Lower leg skin (tissue), 4 donors: ENCODE measurements around the gene MRPL47. TPM values are rescaled to one million over a fixed set of nuclear protein-coding genes. Genes with fewer than 3 reads are reported as not detected.

Experiments used
- DNase-seq, 2 donors: peaks; one replicate each; pipeline ENCODE4 v3.0.0-alpha.2; 2019; ENCODE audit warnings: low spot score in 2 of 2
- H3K4me3 ChIP-seq: fragments of 200-600 bp; sonication (generic); 2 replicates; pipeline ENCODE4 v1.5.1; 2017; ENCODE audit warnings: mild to moderate bottlenecking, low read depth; ENCODE audit not compliant: poor library complexity, severe bottlenecking
- POLR2A ChIP-seq, 2 donors: fragments of 450-650 bp; IDR thresholded peaks; one replicate each; pipeline ENCODE4 v1.6.1; 2016 to 2017; ENCODE audit warnings: antibody characterized with exemption in 2 of 2, mild to moderate bottlenecking in 1 of 2, moderate library complexity in 1 of 2
- WGBS, 2 donors: methylation state at CpG; one replicate each; pipeline ENCODE4 v1.1.5; 2018; 5-methylcytosine and 5-hydroxymethylcytosine counted together
- intact Hi-C: fragments of 100-400 bp; cut with DNase I; formaldehyde crosslinking; loops from one replicate; pipeline ENCODE4 v1.15.0; 2023; ENCODE audit warnings: low total_unique reads
- total RNA-seq, 4 donors: library from RNA; depleted of rRNA; stranded (reverse); fragments of >200 nt; gene quantifications; one replicate each; pipeline ENCODE4 v1.1.0, GENCODE V29; 2016
- TF ChIP-seq, protein P1 (sequence below), 3 donors: fragments of 450-650 bp; IDR thresholded peaks; one replicate each; pipeline ENCODE4 v1.5.1; 2016; ENCODE audit warnings: antibody characterized with exemption in 3 of 3, mild to moderate bottlenecking in 3 of 3, moderate library complexity in 2 of 3

Gene MRPL47
- total RNA-seq, 4 donors from 2014 or later = 10.5 to 19.7 (median 15.7) TPM

DNA sequence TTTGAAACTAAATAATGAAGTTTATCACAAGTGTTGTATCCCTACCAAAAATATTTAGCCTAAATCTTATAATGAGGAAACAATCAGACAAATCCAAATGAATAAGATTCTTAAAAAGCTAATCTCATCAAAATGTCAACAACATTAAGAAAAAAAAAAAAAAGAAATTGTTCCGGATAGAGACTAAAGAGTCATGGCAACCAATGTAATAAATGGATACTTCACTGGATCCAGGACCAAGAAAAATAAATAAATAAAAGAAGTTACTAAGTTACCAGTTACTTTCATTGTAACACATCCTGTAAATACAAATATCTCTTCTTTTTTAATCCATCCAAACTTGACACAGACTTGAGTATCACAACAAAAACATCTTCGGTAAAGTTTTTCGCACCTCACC lies 607 bp downstream of the MRPL47 start:
- no peak for TF ChIP-seq POLR2A (IDR thresholded peaks at IDR 0.05)
- TF ChIP-seq, protein P1, sequence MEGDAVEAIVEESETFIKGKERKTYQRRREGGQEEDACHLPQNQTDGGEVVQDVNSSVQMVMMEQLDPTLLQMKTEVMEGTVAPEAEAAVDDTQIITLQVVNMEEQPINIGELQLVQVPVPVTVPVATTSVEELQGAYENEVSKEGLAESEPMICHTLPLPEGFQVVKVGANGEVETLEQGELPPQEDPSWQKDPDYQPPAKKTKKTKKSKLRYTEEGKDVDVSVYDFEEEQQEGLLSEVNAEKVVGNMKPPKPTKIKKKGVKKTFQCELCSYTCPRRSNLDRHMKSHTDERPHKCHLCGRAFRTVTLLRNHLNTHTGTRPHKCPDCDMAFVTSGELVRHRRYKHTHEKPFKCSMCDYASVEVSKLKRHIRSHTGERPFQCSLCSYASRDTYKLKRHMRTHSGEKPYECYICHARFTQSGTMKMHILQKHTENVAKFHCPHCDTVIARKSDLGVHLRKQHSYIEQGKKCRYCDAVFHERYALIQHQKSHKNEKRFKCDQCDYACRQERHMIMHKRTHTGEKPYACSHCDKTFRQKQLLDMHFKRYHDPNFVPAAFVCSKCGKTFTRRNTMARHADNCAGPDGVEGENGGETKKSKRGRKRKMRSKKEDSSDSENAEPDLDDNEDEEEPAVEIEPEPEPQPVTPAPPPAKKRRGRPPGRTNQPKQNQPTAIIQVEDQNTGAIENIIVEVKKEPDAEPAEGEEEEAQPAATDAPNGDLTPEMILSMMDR (IDR thresholded peaks at IDR 0.05) = no peak
- no peak for DNase-seq
- intact Hi-C loops = no loop called here
- 1% methylated on average over 3 of the region's 3 CpGs for WGBS, 2 donors
- H3K4me3 ChIP-seq = peak overlapping the region; percentile 92

DNA sequence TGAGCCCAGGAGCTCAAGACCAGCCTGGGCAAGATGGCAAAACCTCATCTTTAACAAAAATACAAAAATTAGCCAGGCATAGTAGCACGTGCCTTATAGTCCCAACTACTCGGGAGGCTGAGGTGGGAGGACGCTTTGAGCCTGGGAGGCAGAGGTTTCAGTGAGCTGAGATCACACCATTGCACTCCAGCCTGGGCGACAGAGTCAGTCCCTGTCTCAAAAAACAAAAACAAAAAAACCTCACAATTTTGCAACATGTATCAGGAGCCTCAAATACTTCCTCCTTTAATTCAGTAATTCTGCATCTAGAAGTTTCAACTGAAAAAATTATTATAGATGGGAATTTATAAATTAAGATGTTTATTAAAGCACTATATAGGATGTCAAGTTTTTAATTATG lies 1.1 kb downstream of the MRPL47 start:
- TF ChIP-seq, protein P1 (IDR thresholded peaks at IDR 0.05) = no peak
- no peak for TF ChIP-seq POLR2A (IDR thresholded peaks at IDR 0.05)
- 74 to 78% methylated on average over 4 of the region's 4 CpGs for WGBS, 2 donors
- no peak for DNase-seq
- intact Hi-C loops = no loop called here
- no peak overlapping the region for H3K4me3 ChIP-seq

DNA sequence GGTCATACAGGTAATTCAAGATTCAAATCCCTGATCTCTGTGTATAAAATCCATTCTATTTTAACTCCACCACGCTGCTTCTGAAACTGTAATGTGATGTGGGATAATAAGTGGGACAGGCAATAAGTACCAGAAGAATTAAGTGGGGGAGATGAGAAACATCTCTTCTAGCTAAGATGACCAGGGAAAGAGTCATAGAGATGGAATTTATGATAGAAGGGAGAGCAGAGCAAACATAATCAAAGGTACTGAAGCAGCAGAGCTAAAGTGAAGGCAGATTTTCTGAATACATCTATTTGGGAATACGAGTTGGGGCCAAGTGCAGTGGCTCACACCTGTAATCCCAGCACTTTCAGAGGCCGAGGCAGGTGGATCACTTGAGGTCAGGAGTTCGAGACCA lies 4.9 kb downstream of the MRPL47 start:
- intact Hi-C loops = no loop called here
- WGBS, 2 donors = 90 to 93% methylated on average over 4 of the region's 4 CpGs
- no peak overlapping the region for H3K4me3 ChIP-seq
- TF ChIP-seq POLR2A (IDR thresholded peaks at IDR 0.05) = no peak
- TF ChIP-seq, protein P1 (IDR thresholded peaks at IDR 0.05) = no peak
- DNase-seq = no peak

DNA sequence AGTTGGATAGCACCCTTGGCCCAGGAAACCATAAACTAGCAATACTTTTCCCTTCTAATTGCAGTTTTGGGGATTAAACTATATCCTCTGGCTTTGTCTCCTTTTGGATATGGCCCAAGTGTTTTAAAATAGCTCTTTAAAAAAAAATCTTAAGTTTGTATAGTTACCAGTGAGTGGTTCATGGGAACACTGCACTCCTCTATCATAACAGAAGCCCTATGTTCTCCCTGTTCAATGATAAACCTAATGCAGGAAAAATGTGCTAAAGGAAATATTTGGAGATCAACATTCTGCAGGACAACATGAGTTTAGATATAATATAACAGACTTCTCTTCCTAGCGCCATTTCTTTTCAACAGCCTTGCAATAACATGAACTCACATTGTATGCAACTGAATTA lies 13.1 kb downstream of the MRPL47 start:
- DNase-seq = no peak
- TF ChIP-seq, protein P1 (IDR thresholded peaks at IDR 0.05) = no peak
- no peak for TF ChIP-seq POLR2A (IDR thresholded peaks at IDR 0.05)
- H3K4me3 ChIP-seq = no peak overlapping the region
- intact Hi-C loops = no loop called here
- WGBS, 2 donors = 90 to 95% methylated on average over 1 of the region's 1 CpG

DNA sequence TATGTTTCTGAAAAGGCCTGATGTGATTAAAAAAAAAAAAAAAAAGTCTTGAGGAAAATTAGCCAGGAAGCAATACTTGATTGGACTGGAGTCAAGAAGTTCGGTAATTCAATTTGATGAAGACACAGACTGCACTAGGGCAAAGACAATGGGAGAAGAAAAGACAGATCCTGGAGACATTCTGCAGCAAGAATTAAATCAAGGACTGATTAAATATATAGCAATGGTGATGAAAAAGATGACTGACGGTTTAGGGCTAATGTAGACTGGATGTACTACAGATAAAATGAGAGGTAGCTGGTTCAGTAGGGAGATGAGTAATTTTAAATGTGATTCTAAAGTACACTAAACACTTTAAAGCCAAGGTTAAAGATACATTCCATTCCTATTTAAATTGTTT lies 13.8 kb downstream of the MRPL47 start:
- TF ChIP-seq, protein P1 (IDR thresholded peaks at IDR 0.05) = no peak
- no peak for TF ChIP-seq POLR2A (IDR thresholded peaks at IDR 0.05)
- intact Hi-C loops = no loop called here
- no peak overlapping the region for H3K4me3 ChIP-seq
- 71 to 74% methylated on average over 2 of the region's 2 CpGs for WGBS, 2 donors
- DNase-seq = no peak

DNA sequence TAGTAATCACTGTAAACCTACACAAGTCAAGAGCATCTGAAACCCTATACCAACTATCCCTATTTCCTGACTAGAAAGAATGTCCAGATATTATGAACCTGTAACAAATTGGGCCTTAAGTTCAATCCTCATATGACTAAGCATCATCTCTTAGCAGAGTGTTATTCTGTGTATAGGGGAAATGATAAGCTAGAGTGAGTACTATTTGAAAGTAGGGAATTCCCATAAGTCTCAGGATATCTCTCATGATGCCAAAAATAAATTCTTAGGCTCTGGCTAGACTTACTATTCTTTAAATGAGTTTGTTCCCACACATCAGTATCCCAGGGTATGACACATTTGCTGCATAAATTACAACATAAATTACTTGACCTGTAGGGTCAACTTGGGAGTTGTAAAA lies 15.3 kb downstream of the MRPL47 start:
- H3K4me3 ChIP-seq = no peak overlapping the region
- DNase-seq = no peak
- TF ChIP-seq, protein P1 (IDR thresholded peaks at IDR 0.05) = no peak
- no peak for TF ChIP-seq POLR2A (IDR thresholded peaks at IDR 0.05)
- intact Hi-C loops = no loop called here
